ENCODE results near the gene MAB21L1. TPM values are rescaled to one million over a fixed set of nuclear protein-coding genes. Genes with fewer than 3 reads are reported as not detected.

The MAB21L1 gene
- total and polyA plus RNA-seq, 2 of the 8 experiments (the other 6 are each of a cell fraction or from before 2014, with no cell fraction given): not detected

DNA sequence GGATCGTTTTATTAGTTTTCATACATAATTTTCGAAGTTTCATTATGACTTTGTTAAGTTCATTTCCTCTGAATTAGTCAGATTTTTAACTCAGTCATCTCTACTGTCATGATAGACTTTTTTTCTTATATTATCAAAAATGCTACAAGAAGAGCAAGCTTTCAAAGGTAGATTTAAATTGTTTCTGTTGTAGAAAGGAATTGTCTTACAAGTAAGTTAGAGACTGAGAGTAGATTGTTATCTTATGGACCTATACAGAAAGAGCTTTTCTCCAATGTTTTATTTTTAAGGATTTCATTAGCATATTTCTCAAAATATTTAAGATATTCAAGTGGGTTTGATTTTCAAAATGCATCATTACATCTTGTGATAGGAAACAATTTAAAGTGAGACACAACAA, 2.7 kb downstream of the MAB21L1 start:
- H3K4me2 ChIP-seq (ENCODE audit: insufficient read depth in 1 of 2, low read depth in 2 of 2, low read length in 2 of 2): no peak overlapping the region; a peak in 1 of 4 replicates
- whole genome bisulfite sequencing, 2 experiments (ENCODE audit: extremely low coverage in 1 of 2, insufficient coverage in 1 of 2, insufficient read length in 1 of 2, insufficient replicate concordance in 2 of 2, low coverage in 1 of 2, low lambda C conversion rate in 2 of 2, missing lambda C conversion rate in 1 of 2): 53% methylated on average over 2 of the region's 2 CpGs; no CpG with 5 or more reads in 1 of the 2 experiments

More for the DNA sequence above, 2.7 kb downstream of the MAB21L1 start:
- ChIA-PET POLR2A (ENCODE audit: partially characterized antibody) (no interaction called here), CTCF (ENCODE audit: partially characterized antibody) (no interaction called here)
- DNase-seq (ENCODE audit: low read depth in 1 of 2, low spot score in 2 of 2) (no peak), FAIRE-seq (no peak)
- no peak overlapping the region for H4K5ac ChIP-seq (ENCODE audit: insufficient read length, low read depth, low read length)
- H2BK12ac ChIP-seq (ENCODE audit: low read depth, low read length): no peak overlapping the region
- no peak overlapping the region for H2BK20ac ChIP-seq (ENCODE audit: low read length)
- H2AK5ac ChIP-seq (ENCODE audit: low read depth, low read length): no peak overlapping the region
- H2BK5ac ChIP-seq (ENCODE audit: low read depth, low read length): no peak overlapping the region
- no peak overlapping the region for H4K91ac ChIP-seq (replicated peaks; ENCODE audit: insufficient read length, low read length)
- H2AFZ ChIP-seq (ENCODE audit: low read length): no peak overlapping the region
- H3K9ac ChIP-seq (replicated peaks in 1 of 4; ENCODE audit: extremely low read depth in 1 of 4, low read depth in 3 of 4, low read length in 3 of 4): no peak overlapping the region
- no peak overlapping the region for H3K4me3 ChIP-seq (ENCODE audit: extremely low read depth in 1 of 4, insufficient read depth in 2 of 4, low read depth in 3 of 4, low read length in 4 of 4)
- no peaks in the 10 kb centered on the region for H3K79me2 ChIP-seq (ENCODE audit: control insufficient read depth in 1 of 2, insufficient read depth in 2 of 2, low read length in 2 of 2)
- peaks cover 25% of the 10 kb centered on the region for H3K23me2 ChIP-seq (ENCODE audit: low read depth, low read length)
- H3K23ac ChIP-seq (ENCODE audit: insufficient read length): no peak overlapping the region
- H3K18ac ChIP-seq (ENCODE audit: extremely low read depth, low read length): no peak overlapping the region
- peaks cover 47 to 81% (median 65%) of the 10 kb centered on the region in 4 experiments for H3K27me3 ChIP-seq (replicated peaks in 1 of 4; ENCODE audit: control insufficient read depth in 3 of 4, extremely low read depth in 1 of 4, insufficient read depth in 3 of 4, low read length in 3 of 4)
- H3K79me1 ChIP-seq (ENCODE audit: low read depth, low read length): no peaks in the 10 kb centered on the region
- no peak overlapping the region for H2BK120ac ChIP-seq (replicated peaks; ENCODE audit: low read depth, low read length)
- H4K20me1 ChIP-seq (replicated peaks in 1 of 2; ENCODE audit: control insufficient read depth in 1 of 2, insufficient read depth in 2 of 2, low read length in 2 of 2): peaks cover 22 to 32% of the 10 kb centered on the region in 2 experiments
- H3K9me3 ChIP-seq (ENCODE audit: insufficient read depth in 2 of 2, low read depth in 1 of 2, low read length in 1 of 2): no peaks in the 10 kb centered on the region
- H3K4ac ChIP-seq (replicated peaks; ENCODE audit: insufficient read length, low read depth, low read length): no peak overlapping the region
- no peak overlapping the region for H3K56ac ChIP-seq (replicated peaks; ENCODE audit: insufficient read length, low read depth, low read length)
- no peaks in the 10 kb centered on the region for H3K36me3 ChIP-seq (ENCODE audit: control insufficient read depth in 2 of 4, insufficient read depth in 4 of 4, low read length in 3 of 4)
- H2BK15ac ChIP-seq (ENCODE audit: low read length): no peak overlapping the region
- H3K27ac ChIP-seq (ENCODE audit: low read depth, low read length): no peak overlapping the region
- no peak overlapping the region for H4K8ac ChIP-seq (ENCODE audit: extremely low read depth, insufficient read depth, low read length)
- peaks cover 11 to 41% (median 27%) of the 10 kb centered on the region in 4 experiments for H3K4me1 ChIP-seq (replicated peaks in 1 of 4; ENCODE audit: control insufficient read depth in 3 of 4, insufficient read depth in 4 of 4, low read length in 3 of 4)
- TF ChIP-seq CHD2 (IDR thresholded peaks at IDR 0.05; ENCODE audit: low read length): no peak
- TF ChIP-seq USF2 (IDR thresholded peaks at IDR 0.05; ENCODE audit: low read length): no peak
- TF ChIP-seq NRF1 (IDR thresholded peaks at IDR 0.05; ENCODE audit: low read depth, low read length): no peak
- no peak for TF ChIP-seq NANOG (IDR thresholded peaks at IDR 0.05; ENCODE audit: insufficient read depth, low read depth, low read length, poor library complexity, severe bottlenecking)
- no peak for TF ChIP-seq TEAD4 (IDR thresholded peaks at IDR 0.05; ENCODE audit: low read depth, low read length)
- TF ChIP-seq CTCF (IDR thresholded peaks at IDR 0.05; ENCODE audit: control extremely low read depth in 1 of 3, insufficient read depth in 1 of 3, low read depth in 1 of 3, low read length in 3 of 3): no peak
- TF ChIP-seq KDM4A (IDR thresholded peaks at IDR 0.05; ENCODE audit: low read depth, low read length, severe bottlenecking): no peak
- no peak for TF ChIP-seq FOSL1 (IDR thresholded peaks at IDR 0.05; ENCODE audit: insufficient read depth, low read depth, low read length)
- TF ChIP-seq KDM5A (IDR thresholded peaks at IDR 0.05; ENCODE audit: low read length): no peak
- no peak overlapping the region for H3K14ac ChIP-seq (ENCODE audit: insufficient read length)

Measured in H1 (cell line).